A172 (cell line): ENCODE results near the gene KLRG1. TPM values are rescaled to one million over a fixed set of nuclear protein-coding genes. Genes with fewer than 3 reads are reported as not detected.

Experiments
- DNase-seq: peaks from one replicate; pipeline ENCODE4 v3.0.0-alpha.2; 2015; ENCODE audit warnings: low spot score
- total RNA-seq: library from RNA; depleted of rRNA; stranded (reverse); fragments of >200 nt; shearing (Covaris generic); gene quantifications from 2 replicates; pipeline ENCODE4 v1.2.3, GENCODE V29; 2014; rRNA removed

Gene KLRG1
- total RNA-seq, 1 experiment from 2014 or later = not detected

DNA sequence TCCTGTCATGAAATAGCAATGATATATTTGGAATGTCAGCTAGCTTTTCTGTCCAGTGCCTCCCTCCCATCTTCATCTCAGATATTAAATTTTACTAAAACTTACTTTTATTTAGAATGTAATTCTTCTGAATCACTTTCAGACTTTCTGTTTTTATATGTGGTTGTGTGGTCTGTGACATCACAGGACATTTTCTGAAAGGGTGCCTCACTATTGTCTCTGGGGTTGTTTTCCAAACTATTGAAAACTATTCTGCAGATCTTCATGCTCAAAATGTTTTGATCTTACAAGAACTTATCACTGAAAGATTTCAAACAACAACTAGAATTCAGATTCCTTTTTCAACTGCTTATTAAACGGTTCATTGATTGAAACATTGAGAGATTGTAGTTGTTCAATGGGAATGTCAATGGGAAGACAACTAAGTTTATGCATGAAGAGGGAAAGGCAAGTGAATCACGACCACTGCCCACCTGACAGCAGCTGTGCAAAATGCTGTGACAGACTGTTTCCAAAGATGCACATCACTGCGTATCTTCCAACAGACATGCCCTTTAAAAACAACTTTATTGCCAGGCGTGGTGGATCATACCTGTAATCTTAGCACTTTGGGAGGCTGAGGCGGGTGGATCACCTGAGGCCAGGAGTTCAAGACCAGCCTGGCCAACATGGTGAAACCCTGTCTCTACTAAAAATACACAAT lies 51.3 kb downstream of the KLRG1 start:
- no peak for DNase-seq

DNA sequence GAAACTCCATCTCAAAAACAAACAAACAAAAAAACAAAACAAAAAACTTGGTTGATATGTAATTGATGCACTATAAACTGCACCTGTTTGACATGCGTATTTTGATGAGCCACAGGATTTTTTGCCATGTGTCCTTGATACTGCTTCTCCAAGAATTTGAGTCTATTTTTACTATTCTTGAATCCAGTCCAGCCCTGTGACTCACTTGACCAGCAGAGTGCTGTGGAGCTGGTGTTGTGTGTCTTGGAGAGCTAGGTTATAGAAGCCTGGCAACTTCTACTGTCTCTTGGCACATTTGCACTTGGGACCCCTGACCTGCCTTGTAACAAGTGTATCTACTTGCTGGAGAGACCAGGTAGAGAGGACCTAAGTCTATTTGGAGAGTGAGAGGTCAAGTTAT lies 52.0 kb downstream of the KLRG1 start:
- DNase-seq = peak; percentile 9

DNA sequence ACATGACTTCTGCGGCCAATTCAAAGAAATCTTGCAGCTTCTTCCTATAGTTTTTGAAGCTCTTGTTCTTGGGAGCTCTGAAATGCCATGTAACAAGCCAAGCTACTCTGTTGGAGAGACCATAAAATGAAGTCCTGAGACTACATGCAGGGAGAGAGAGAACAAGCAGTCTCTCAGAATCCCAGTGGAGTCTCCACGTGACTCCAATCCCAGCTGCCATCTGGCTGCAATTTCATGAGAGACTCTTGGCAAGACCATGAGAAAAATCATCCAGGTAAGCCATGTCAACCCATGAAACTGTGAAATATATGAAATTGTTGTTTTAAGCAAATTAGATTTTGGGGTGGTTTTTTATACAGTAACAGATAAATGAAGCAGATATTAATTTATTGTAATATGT lies 54.4 kb downstream of the KLRG1 start:
- no peak for DNase-seq

DNA sequence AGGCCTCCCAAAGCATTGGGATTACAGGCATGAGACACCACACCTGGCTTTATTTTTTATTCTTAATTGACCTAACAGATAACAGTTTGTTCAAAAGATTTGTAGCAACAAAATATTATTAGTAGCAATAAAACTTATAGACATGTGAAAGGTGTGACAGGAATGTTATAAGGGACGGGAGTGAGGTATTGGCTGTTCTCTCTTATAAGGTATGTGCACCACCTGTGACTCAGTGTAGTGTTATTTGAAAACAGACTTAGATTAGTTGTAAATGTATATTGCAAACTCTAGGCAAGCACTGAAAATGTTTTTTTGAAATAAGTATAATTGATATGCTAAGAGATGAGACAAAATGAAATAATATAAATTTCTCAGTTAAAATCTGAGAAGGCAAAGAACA lies 57.8 kb downstream of the KLRG1 start:
- DNase-seq = no peak

DNA sequence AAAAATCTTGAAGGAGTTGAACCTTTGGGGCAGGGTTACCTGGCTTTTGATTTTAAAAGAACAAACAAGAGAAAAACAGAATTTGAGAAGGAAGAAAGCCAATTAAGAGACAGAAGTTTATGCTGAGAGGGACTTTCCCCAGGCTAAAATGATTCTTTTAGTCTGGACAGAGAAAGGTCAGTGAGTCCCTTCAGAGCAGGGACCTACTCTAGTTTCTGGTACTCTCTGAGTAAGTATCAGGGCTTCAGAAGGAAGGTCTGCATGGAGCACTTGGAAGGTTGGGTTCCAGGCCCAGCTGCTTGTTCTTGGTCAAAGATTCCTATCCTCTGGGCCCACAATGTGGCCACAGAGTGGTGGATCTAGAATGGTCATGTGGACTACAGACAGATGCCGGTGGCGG lies 59.6 kb downstream of the KLRG1 start:
- DNase-seq = no peak

DNA sequence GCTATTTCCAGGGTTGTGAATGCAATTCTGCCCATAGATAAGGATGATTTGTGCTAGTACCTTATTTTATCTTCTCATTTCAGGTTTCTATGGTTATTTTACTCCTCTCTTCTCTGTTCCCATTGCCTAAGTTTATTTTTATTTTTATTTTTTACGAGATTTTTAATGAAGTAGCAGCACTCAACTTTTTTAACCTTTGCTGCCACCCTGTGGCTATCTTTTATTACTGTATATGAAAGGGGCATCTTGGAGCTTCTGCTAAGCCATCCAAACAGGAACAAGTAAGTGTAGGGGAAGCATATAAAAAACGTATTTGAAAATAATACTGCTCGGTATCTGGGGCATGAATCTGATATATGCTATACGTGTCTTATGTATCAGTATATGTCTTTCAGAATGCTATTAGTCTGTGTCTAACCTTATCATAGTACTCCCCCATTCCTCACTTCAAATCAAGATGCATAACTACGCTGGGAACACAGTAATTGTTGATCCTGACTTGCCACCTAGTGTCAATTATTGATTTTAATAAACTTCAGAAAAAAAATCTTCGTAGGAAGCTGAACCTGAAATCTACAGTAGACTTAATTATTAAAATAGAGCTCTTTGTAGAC lies 60.3 kb downstream of the KLRG1 start:
- peak; percentile 22 for DNase-seq

DNA sequence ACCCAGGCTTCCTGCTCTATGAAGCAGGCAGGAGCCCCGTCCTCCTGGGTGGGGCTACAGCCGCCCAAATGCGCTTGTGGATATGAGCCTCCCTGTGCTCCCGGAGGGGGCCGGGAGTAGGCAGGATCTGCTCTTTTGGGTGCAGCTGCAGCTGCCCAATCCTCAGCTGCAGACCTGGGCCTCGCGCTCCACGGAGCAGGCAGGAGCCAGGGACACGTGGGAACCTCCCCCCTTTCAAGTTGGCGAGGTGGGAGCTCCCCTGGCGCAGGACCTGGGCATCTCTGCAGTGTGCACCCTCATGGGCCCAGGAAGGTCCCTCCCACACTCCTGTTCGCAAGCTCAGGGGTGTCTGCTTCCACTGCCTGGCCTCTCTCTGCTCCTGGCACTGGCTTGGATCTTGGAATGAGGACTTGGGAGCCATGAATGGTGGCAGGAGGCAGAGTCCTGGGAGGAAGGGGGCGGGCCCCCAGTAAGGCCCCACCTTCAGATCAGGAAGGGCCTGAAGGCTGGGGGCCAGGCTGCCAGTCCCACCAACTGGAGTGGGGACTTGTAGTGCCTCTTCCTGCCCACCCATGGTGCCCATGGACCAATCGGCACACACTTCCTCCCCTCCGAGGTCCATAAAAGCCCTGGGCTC lies 61.3 kb downstream of the KLRG1 start:
- no peak for DNase-seq

DNA sequence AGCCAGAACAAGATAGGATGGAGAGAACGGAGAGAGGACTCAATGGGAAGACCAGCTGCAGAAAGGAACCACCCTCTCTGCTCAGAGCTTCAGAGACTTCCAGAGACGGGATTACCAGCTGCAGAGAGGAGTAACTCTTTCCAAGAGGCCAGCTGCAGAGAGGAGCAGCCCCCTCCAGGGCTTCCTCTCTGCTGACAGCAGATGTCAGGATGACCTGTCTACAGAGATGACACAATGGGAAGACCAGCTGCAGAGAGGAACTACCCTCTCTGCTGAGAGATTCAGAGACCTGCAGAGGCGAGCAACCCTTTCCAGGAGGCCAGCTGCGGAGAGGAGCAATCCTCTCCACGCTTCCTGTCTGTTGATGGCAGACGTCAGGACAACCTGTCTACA lies 61.8 kb downstream of the KLRG1 start:
- no peak for DNase-seq

DNA sequence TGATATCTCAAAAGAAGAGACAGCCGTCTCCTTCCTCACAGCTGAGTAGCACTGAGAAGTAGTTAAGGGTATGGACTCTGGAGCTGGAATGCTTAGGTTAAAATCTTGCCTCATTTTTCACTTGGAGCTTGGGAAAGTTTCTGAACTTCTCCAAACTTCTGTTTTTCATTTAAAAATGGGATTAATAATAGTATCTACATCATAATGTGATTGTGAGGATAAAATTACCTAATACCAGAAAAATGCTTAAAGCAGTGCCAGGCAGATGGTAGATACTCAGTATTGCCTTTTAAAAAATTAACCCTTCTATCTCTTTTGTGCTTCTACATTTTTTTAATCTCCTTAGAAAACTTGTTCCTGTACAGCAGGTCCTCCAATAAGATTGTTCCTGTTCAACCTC lies 63.3 kb downstream of the KLRG1 start:
- no peak for DNase-seq

Other genes with a start within 250 kb of the KLRG1 start
- gene A2ML1, start 166.9 kb upstream of the KLRG1 start, total RNA-seq = not detected in 2 replicates
- gene PHC1, start 75.0 kb upstream of the KLRG1 start, total RNA-seq = 6.6 and 7.3 TPM in 2 replicates
- gene M6PR, start 39.9 kb upstream of the KLRG1 start, total RNA-seq = 97.4 and 114 TPM in 2 replicates
- not detected in 2 replicates for gene A2M, start 126.4 kb downstream of the KLRG1 start, total RNA-seq
- not detected in 2 replicates for gene PZP, start 218.8 kb downstream of the KLRG1 start, total RNA-seq